HEK293 (cell line): ENCODE data around the gene CAP1.

Experiments
- CTCF ChIA-PET: fragments of 350-600 bp; formaldehyde crosslinking; extraction: SDS; loops from one replicate; lab custom pipeline; 2021; ENCODE audit warnings: antibody characterized with exemption; lab: Yijun Ruan, JAX
- POLR2A ChIA-PET: fragments of 300-600 bp; formaldehyde crosslinking; extraction: SDS; loops from one replicate; lab custom pipeline; 2020; ENCODE audit warnings: antibody characterized with exemption, inconsistent platforms; lab: Yijun Ruan, JAX
- H3K27ac ChIP-seq: fragments of 200-500 bp; sonication (Bioruptor generic); 2 replicates; pipeline ENCODE4 v1.5.1; 2014; ENCODE audit warnings: low read depth, low read length, control low read depth, inconsistent platforms; ENCODE audit errors: extremely low read depth
- H3K36me3 ChIP-seq, 2 experiments: fragments of 200-500 bp in 1 of 2; sonication (Bioruptor generic) in 1 of 2; 1 replicate in 1 of 2; 2 replicates in 1 of 2; pipeline ENCODE4 v1.5.1; 2014 to 2017; ENCODE audit warnings: inconsistent platforms in 2 of 2, low read length in 2 of 2; ENCODE audit not compliant: control insufficient read depth in 2 of 2, insufficient read depth in 1 of 2
- H3K4me1 ChIP-seq: fragments of 200-500 bp; sonication (Bioruptor generic); 2 replicates; pipeline ENCODE4 v1.5.1; 2014; ENCODE audit warnings: mild to moderate bottlenecking, low read length, inconsistent platforms; ENCODE audit not compliant: control insufficient read depth, insufficient read depth
- H3K4me3 ChIP-seq: 2 replicates; pipeline ENCODE4 v1.5.1; 2011; ENCODE audit warnings: low read depth, mild to moderate bottlenecking, control low read depth, low read length, moderate library complexity
- H3K9me3 ChIP-seq: fragments of 200-500 bp; sonication (Bioruptor generic); 2 replicates; pipeline ENCODE4 v1.5.1; 2014; ENCODE audit warnings: low read depth, low read length, inconsistent platforms; ENCODE audit not compliant: control insufficient read depth, insufficient read depth
- GLIS1 ChIP-seq: fragments of 450-650 bp; formaldehyde crosslinking; IDR thresholded peaks from 2 replicates; pipeline ENCODE4 v1.5.1; 2016; ENCODE audit warnings: missing biosample characterization, missing genetic modification characterization
- HOXD13 ChIP-seq: sonication (generic); formaldehyde crosslinking; IDR thresholded peaks from 2 replicates; pipeline ENCODE4 v1.8.0; 2022; ENCODE audit warnings: missing genetic modification reagents, borderline replicate concordance
- KLF1 ChIP-seq: fragments of 450-650 bp; formaldehyde crosslinking; IDR thresholded peaks from 2 replicates; pipeline ENCODE4 v1.5.1; 2016; ENCODE audit warnings: missing biosample characterization, missing genetic modification characterization
- RBAK ChIP-seq: fragments of 450-650 bp; formaldehyde crosslinking; IDR thresholded peaks from 2 replicates; pipeline ENCODE4 v1.5.1; 2016; ENCODE audit warnings: missing biosample characterization, missing genetic modification characterization
- SCRT1 ChIP-seq: fragments of 450-650 bp; formaldehyde crosslinking; IDR thresholded peaks from 2 replicates; pipeline ENCODE4 v1.5.1; 2016; ENCODE audit warnings: missing biosample characterization, missing genetic modification characterization, borderline replicate concordance
- ZBTB21 ChIP-seq: fragments of 450-650 bp; formaldehyde crosslinking; IDR thresholded peaks from 2 replicates; pipeline ENCODE4 v1.5.1; 2017; ENCODE audit warnings: missing biosample characterization, missing genetic modification characterization
- ZFP3 ChIP-seq: fragments of 450-650 bp; formaldehyde crosslinking; IDR thresholded peaks from 2 replicates; pipeline ENCODE4 v1.5.1; 2016; ENCODE audit warnings: low read depth, missing biosample characterization, missing genetic modification characterization
- ZFP69B ChIP-seq: fragments of 450-650 bp; formaldehyde crosslinking; IDR thresholded peaks from 2 replicates; pipeline ENCODE4 v1.5.1; 2016; ENCODE audit warnings: missing biosample characterization, missing genetic modification characterization
- ZNF16 ChIP-seq: fragments of 450-650 bp; formaldehyde crosslinking; IDR thresholded peaks from 2 replicates; pipeline ENCODE4 v1.5.1; 2016; ENCODE audit warnings: low read depth, missing biosample characterization, missing genetic modification characterization
- ZNF169 ChIP-seq: fragments of 450-650 bp; formaldehyde crosslinking; IDR thresholded peaks from 2 replicates; pipeline ENCODE4 v1.5.1; 2016; ENCODE audit warnings: missing biosample characterization, missing genetic modification characterization
- ZNF239 ChIP-seq: fragments of 450-650 bp; formaldehyde crosslinking; IDR thresholded peaks from 2 replicates; pipeline ENCODE4 v1.5.1; 2016; ENCODE audit warnings: missing biosample characterization, missing genetic modification characterization
- ZNF24 ChIP-seq: fragments of 450-650 bp; formaldehyde crosslinking; IDR thresholded peaks from 2 replicates; pipeline ENCODE4 v1.5.1; 2016; ENCODE audit warnings: missing biosample characterization, missing genetic modification characterization
- ZNF292 ChIP-seq: fragments of 450-650 bp; formaldehyde crosslinking; IDR thresholded peaks from 2 replicates; pipeline ENCODE4 v1.5.1; 2016; ENCODE audit warnings: low read depth, missing biosample characterization, missing genetic modification characterization, borderline replicate concordance
- ZNF335 ChIP-seq: fragments of 450-650 bp; formaldehyde crosslinking; conservative IDR thresholded peaks from 2 replicates; pipeline ENCODE4 v1.5.1; 2016; ENCODE audit warnings: missing biosample characterization, missing genetic modification characterization
- ZNF433 ChIP-seq: fragments of 450-650 bp; formaldehyde crosslinking; IDR thresholded peaks from 2 replicates; pipeline ENCODE4 v1.5.1; 2016; ENCODE audit warnings: missing biosample characterization, missing genetic modification characterization, low read depth
- ZNF521 ChIP-seq: fragments of 450-650 bp; formaldehyde crosslinking; IDR thresholded peaks from 2 replicates; pipeline ENCODE4 v1.5.1; 2017; ENCODE audit warnings: missing biosample characterization, mild to moderate bottlenecking, missing genetic modification characterization
- ZNF558 ChIP-seq: fragments of 450-650 bp; formaldehyde crosslinking; IDR thresholded peaks from 2 replicates; pipeline ENCODE4 v1.5.1; 2016; ENCODE audit warnings: missing biosample characterization, missing genetic modification characterization
- ZNF624 ChIP-seq: fragments of 450-650 bp; formaldehyde crosslinking; IDR thresholded peaks from 2 replicates; pipeline ENCODE4 v1.5.1; 2017; ENCODE audit warnings: missing biosample characterization, missing genetic modification characterization
- ZNF658 ChIP-seq: fragments of 450-650 bp; formaldehyde crosslinking; IDR thresholded peaks from 2 replicates; pipeline ENCODE4; 2016; ENCODE audit warnings: missing biosample characterization, missing genetic modification characterization
- ZNF664 ChIP-seq: fragments of 450-650 bp; formaldehyde crosslinking; IDR thresholded peaks from 2 replicates; pipeline ENCODE4 v1.5.1; 2016; ENCODE audit warnings: missing biosample characterization, missing genetic modification characterization
- ZNF776 ChIP-seq: fragments of 450-650 bp; formaldehyde crosslinking; IDR thresholded peaks from 2 replicates; pipeline ENCODE4 v1.5.0; 2017; ENCODE audit warnings: missing biosample characterization, missing genetic modification characterization, borderline replicate concordance
- ZSCAN16 ChIP-seq: fragments of 450-650 bp; formaldehyde crosslinking; IDR thresholded peaks from 2 replicates; pipeline ENCODE4 v1.5.1; 2016; ENCODE audit warnings: missing biosample characterization, missing genetic modification characterization
- ZSCAN30 ChIP-seq: fragments of 450-650 bp; IDR thresholded peaks from 2 replicates; pipeline ENCODE4 v1.5.1; 2018; ENCODE audit warnings: missing biosample characterization, mild to moderate bottlenecking, missing genetic modification characterization, moderate library complexity
- TF ChIP-seq, protein P1 (sequence below): fragments of 450-650 bp; formaldehyde crosslinking; IDR thresholded peaks from 2 replicates; pipeline ENCODE4 v1.5.1; 2016; ENCODE audit warnings: missing biosample characterization, missing genetic modification characterization, borderline replicate concordance
- TF ChIP-seq, protein P2 (sequence below): fragments of 450-650 bp; IDR thresholded peaks from 2 replicates; pipeline ENCODE4 v1.5.1; 2018; ENCODE audit warnings: missing biosample characterization, mild to moderate bottlenecking, missing genetic modification characterization
- TF ChIP-seq, protein P3 (sequence below): fragments of 450-650 bp; formaldehyde crosslinking; IDR thresholded peaks from 2 replicates; pipeline ENCODE4 v1.5.1; 2016; ENCODE audit warnings: missing biosample characterization, missing genetic modification characterization
- TF ChIP-seq, protein P4 (sequence below): fragments of 450-650 bp; formaldehyde crosslinking; IDR thresholded peaks from 2 replicates; pipeline ENCODE4 v1.5.1; 2017; ENCODE audit warnings: missing biosample characterization, missing genetic modification characterization
- TF ChIP-seq, protein P5 (sequence below): fragments of 450-650 bp; formaldehyde crosslinking; IDR thresholded peaks from 2 replicates; pipeline ENCODE4 v1.5.0; 2017; ENCODE audit warnings: missing biosample characterization, missing genetic modification characterization, borderline replicate concordance

The CAP1 gene

DNA sequence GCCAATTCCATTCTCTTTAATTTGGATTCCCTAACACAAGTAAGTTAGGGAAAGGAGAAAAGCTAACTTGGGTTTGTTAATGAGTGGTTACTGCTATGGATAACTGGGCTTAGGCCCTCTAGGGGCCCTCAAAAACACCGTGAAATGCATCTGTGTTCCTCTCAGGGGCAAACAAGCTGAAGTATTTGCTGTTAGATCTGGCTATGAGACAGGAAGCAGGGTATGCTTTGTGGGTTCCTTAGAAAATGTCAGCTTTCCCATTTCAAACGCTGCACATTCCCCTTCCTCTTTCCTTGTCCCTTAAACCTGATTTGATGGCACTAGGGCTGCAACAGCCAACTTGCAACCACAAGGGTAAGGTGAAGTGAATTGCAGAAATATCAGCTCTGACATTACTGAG is 5.7 kb upstream of the CAP1 start:
- no peaks in the 10 kb centered on the region for H3K4me1 ChIP-seq
- CTCF ChIA-PET: interaction anchor here (0.5 to 8.0 kb wide), 5 partner anchors 61 to 932 kb away, joined by 3 to 131 read pairs (median 3); partner anchors contain the start of gene ZFP69B
- no peaks in the 10 kb centered on the region for H3K36me3 ChIP-seq
- no peaks in the 10 kb centered on the region for H3K9me3 ChIP-seq
- POLR2A ChIA-PET: interaction anchor here (0.6 kb wide), 1 partner anchor 14 kb away, joined by 4 read pairs; no protein-coding TSS in a partner anchor
- no peak overlapping the region for H3K27ac ChIP-seq
- no peak overlapping the region for H3K4me3 ChIP-seq
- TF ChIP-seq SCRT1 (tag by site-specific recombination) (no peak), ZNF664 (tag by site-specific recombination) (no peak), ZNF169 (tag by site-specific recombination) (no peak), ZNF24 (no peak), ZNF624 (tag by site-specific recombination) (no peak), ZNF776 (no peak), KLF1 (tag by site-specific recombination) (no peak), ZNF335 (no peak)
- TF ChIP-seq, protein P1, sequence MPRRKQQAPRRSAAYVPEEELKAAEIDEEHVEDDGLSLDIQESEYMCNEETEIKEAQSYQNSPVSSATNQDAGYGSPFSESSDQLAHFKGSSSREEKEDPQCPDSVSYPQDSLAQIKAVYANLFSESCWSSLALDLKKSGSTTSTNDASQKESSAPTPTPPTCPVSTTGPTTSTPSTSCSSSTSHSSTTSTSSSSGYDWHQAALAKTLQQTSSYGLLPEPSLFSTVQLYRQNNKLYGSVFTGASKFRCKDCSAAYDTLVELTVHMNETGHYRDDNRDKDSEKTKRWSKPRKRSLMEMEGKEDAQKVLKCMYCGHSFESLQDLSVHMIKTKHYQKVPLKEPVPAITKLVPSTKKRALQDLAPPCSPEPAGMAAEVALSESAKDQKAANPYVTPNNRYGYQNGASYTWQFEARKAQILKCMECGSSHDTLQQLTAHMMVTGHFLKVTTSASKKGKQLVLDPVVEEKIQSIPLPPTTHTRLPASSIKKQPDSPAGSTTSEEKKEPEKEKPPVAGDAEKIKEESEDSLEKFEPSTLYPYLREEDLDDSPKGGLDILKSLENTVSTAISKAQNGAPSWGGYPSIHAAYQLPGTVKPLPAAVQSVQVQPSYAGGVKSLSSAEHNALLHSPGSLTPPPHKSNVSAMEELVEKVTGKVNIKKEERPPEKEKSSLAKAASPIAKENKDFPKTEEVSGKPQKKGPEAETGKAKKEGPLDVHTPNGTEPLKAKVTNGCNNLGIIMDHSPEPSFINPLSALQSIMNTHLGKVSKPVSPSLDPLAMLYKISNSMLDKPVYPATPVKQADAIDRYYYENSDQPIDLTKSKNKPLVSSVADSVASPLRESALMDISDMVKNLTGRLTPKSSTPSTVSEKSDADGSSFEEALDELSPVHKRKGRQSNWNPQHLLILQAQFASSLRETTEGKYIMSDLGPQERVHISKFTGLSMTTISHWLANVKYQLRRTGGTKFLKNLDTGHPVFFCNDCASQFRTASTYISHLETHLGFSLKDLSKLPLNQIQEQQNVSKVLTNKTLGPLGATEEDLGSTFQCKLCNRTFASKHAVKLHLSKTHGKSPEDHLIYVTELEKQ: no peak
- TF ChIP-seq, protein P2, sequence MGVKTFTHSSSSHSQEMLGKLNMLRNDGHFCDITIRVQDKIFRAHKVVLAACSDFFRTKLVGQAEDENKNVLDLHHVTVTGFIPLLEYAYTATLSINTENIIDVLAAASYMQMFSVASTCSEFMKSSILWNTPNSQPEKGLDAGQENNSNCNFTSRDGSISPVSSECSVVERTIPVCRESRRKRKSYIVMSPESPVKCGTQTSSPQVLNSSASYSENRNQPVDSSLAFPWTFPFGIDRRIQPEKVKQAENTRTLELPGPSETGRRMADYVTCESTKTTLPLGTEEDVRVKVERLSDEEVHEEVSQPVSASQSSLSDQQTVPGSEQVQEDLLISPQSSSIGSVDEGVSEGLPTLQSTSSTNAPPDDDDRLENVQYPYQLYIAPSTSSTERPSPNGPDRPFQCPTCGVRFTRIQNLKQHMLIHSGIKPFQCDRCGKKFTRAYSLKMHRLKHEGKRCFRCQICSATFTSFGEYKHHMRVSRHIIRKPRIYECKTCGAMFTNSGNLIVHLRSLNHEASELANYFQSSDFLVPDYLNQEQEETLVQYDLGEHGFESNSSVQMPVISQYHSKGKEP: no peak

DNA sequence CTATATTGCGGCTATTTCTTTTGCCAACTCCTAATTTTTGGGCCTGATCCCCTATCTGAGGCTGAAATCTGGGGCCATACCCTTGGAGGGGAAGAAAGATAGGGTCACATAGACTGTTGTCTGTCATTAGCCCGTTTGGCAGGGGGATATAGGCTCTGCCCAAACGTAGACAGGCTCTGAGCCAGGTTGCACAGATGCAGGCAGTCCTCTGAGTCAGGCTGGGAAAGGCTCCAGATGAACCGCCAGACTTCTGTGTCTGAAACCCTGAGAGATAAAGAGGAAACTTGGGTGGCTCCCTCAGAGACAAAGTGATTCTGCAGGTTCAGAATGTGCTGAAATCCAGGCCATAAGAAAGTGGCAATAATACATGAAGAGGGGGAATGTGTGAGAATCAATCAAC is 4.0 kb upstream of the CAP1 start:
- H3K4me1 ChIP-seq: no peaks in the 10 kb centered on the region
- POLR2A ChIA-PET: no interaction called here
- no peak for TF ChIP-seq ZNF16
- TF ChIP-seq ZNF433: no peak
- TF ChIP-seq ZSCAN16: no peak
- no peak for TF ChIP-seq ZNF239
- TF ChIP-seq ZSCAN30 (tag by site-specific recombination): no peak
- no peak for TF ChIP-seq ZBTB21 (tag by site-specific recombination)
- no peak for TF ChIP-seq ZNF558 (tag by site-specific recombination)
- TF ChIP-seq ZNF521 (tag by site-specific recombination): no peak
- no peak for TF ChIP-seq RBAK
- TF ChIP-seq ZNF292 (tag by site-specific recombination): no peak
- no peak for TF ChIP-seq ZFP69B (tag by site-specific recombination)
- TF ChIP-seq ZFP3 (tag by site-specific recombination): no peak
- no peak for TF ChIP-seq HOXD13
- TF ChIP-seq GLIS1 (tag by site-specific recombination): no peak
- TF ChIP-seq, protein P3, sequence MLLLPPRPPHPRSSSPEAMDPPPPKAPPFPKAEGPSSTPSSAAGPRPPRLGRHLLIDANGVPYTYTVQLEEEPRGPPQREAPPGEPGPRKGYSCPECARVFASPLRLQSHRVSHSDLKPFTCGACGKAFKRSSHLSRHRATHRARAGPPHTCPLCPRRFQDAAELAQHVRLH (tag by site-specific recombination): no peak
- TF ChIP-seq, protein P4, sequence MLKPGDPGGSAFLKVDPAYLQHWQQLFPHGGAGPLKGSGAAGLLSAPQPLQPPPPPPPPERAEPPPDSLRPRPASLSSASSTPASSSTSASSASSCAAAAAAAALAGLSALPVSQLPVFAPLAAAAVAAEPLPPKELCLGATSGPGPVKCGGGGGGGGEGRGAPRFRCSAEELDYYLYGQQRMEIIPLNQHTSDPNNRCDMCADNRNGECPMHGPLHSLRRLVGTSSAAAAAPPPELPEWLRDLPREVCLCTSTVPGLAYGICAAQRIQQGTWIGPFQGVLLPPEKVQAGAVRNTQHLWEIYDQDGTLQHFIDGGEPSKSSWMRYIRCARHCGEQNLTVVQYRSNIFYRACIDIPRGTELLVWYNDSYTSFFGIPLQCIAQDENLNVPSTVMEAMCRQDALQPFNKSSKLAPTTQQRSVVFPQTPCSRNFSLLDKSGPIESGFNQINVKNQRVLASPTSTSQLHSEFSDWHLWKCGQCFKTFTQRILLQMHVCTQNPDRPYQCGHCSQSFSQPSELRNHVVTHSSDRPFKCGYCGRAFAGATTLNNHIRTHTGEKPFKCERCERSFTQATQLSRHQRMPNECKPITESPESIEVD (tag by site-specific recombination): no peak
- no peak for TF ChIP-seq ZNF658 (tag by site-specific recombination)
- TF ChIP-seq, protein P5, sequence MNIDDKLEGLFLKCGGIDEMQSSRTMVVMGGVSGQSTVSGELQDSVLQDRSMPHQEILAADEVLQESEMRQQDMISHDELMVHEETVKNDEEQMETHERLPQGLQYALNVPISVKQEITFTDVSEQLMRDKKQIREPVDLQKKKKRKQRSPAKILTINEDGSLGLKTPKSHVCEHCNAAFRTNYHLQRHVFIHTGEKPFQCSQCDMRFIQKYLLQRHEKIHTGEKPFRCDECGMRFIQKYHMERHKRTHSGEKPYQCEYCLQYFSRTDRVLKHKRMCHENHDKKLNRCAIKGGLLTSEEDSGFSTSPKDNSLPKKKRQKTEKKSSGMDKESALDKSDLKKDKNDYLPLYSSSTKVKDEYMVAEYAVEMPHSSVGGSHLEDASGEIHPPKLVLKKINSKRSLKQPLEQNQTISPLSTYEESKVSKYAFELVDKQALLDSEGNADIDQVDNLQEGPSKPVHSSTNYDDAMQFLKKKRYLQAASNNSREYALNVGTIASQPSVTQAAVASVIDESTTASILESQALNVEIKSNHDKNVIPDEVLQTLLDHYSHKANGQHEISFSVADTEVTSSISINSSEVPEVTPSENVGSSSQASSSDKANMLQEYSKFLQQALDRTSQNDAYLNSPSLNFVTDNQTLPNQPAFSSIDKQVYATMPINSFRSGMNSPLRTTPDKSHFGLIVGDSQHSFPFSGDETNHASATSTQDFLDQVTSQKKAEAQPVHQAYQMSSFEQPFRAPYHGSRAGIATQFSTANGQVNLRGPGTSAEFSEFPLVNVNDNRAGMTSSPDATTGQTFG (tag by site-specific recombination): no peak
- TF ChIP-seq ZNF169 (tag by site-specific recombination): no peak

More for the DNA sequence above, 4.0 kb upstream of the CAP1 start:
- Histone ChIP-seq H3K9me3 (no peaks in the 10 kb centered on the region), H3K27ac (no peak overlapping the region), H3K4me3 (no peak overlapping the region), H3K36me3 (no peaks in the 10 kb centered on the region)
- CTCF ChIA-PET: interaction anchor here (0.5 kb wide), 1 partner anchor 41 kb away, joined by 3 read pairs; no protein-coding TSS in a partner anchor
